ENCODE results near the gene DCAF15. TPM values are rescaled to one million over a fixed set of nuclear protein-coding genes. Genes with fewer than 3 reads are reported as not detected.

Gene DCAF15
- total and polyA plus RNA-seq, 2 donors (not counting 3 experiments of a cell fraction or from before 2014, with no cell fraction given): 41.9 to 42.4 TPM

DNA sequence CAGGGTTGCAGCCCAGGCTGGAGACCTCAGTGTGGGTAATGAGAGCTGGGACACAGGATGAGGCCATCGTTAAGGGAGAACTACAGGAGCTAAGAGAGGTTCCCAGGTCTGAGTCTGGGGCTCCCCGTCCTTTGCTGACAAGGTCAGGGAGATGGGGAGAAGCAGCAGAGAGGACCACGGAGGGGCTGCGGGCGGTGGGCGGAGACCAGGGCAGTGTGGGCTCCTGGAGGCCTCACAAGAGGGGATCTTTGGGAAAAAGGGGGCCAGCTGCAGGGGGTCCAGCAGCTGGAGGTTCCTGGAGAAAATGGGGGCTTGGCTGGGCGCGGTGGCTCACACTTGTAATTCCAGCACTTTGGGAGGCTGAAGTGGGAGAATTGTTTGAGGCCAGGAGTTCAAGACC, 37.8 kb downstream of the DCAF15 start:
- CTCF ChIA-PET: interaction anchor here (1.6 to 1.9 kb wide), 2 partner anchors 14 to 42 kb away, joined by 5 to 8 read pairs; partner anchors contain the start of gene IL27RA
- POLR2A ChIA-PET: no interaction called here
- no peaks in the 10 kb centered on the region for H3K79me2 ChIP-seq (ENCODE audit: control insufficient read depth, insufficient read depth, low read length)
- H3K4me2 ChIP-seq (ENCODE audit: insufficient read depth, low read length): no peak overlapping the region
- peaks cover 22% of the 10 kb centered on the region for H3K4me1 ChIP-seq (ENCODE audit: control insufficient read depth, extremely low read depth, insufficient read depth, low read length)
- FAIRE-seq: no peak
- no peaks in the 10 kb centered on the region for H3K9me1 ChIP-seq (replicated peaks; ENCODE audit: control insufficient read depth, extremely low read depth, insufficient read depth, low read length)
- no peak overlapping the region for H3K9ac ChIP-seq (replicated peaks; ENCODE audit: extremely low read depth, insufficient read depth, low read length)
- H4K20me1 ChIP-seq (replicated peaks; ENCODE audit: control insufficient read depth, extremely low read depth, insufficient read depth, low read length): no peaks in the 10 kb centered on the region
- DNase-seq (ENCODE audit: low read depth, low spot score): no peak
- H3K27ac ChIP-seq (ENCODE audit: insufficient read depth, low read depth, low read length): no peak overlapping the region
- TF ChIP-seq POLR2AphosphoS5 (IDR thresholded peaks at IDR 0.05; ENCODE audit: insufficient read depth, low read depth, low read length) (no peak), JUN (IDR thresholded peaks at IDR 0.05; ENCODE audit: borderline replicate concordance, insufficient read depth, insufficient read length, low read depth) (no peak), MAX (IDR thresholded peaks at IDR 0.05; ENCODE audit: insufficient read depth, insufficient read length) (no peak), CTCF (IDR thresholded peaks at IDR 0.05; ENCODE audit: extremely low read depth in 1 of 2, insufficient read depth in 1 of 2, low read depth in 1 of 2, low read length in 2 of 2) (no peak), FOS (IDR thresholded peaks at IDR 0.05; ENCODE audit: borderline replicate concordance, insufficient read depth, low read length) (no peak), EZH2 (IDR thresholded peaks at IDR 0.05; ENCODE audit: borderline replicate concordance, low read depth, low read length, severe bottlenecking) (no peak), MYC (IDR thresholded peaks at IDR 0.05; ENCODE audit: low read depth, low read length) (no peak), POLR2A (IDR thresholded peaks at IDR 0.05; ENCODE audit: low read depth, low read length) (no peak)
- no peaks in the 10 kb centered on the region for H3K27me3 ChIP-seq (ENCODE audit: control insufficient read depth in 2 of 2, insufficient read depth in 2 of 2, low read length in 2 of 2)
- H3K36me3 ChIP-seq (ENCODE audit: control insufficient read depth in 2 of 2, extremely low read depth in 1 of 2, insufficient read depth in 2 of 2, low read length in 2 of 2): no peaks in the 10 kb centered on the region
- dilution Hi-C loops (cut with MboI; ENCODE audit: extremely low pct_ligation_motif_present, low sequenced_read_pairs) (no loop called here), intact Hi-C loops (cut with micrococcal nuclease) (no loop called here)
- BruUV-seq (replicated peaks): no TSS peak
- H3K4me3 ChIP-seq (replicated peaks in 1 of 3; ENCODE audit: insufficient read depth in 1 of 3, low read depth in 1 of 3, low read length in 3 of 3): no peak overlapping the region
- no peak overlapping the region for H2AFZ ChIP-seq (ENCODE audit: low read depth, low read length)
- H3K9me3 ChIP-seq (replicated peaks; ENCODE audit: control insufficient read depth, insufficient read depth, low read length): no peaks in the 10 kb centered on the region
